ENCODE results near the gene MTREX.

GRCh38 chr5:55471468-55471867, 163.7 kb downstream of the MTREX start:
- TF ChIP-seq POLR2AphosphoS5 (IDR thresholded peaks at IDR 0.05) (no peak), POLR2A (IDR thresholded peaks at IDR 0.05) (no peak)

Data from spleen (tissue), 3 donors.